GM12892 (cell line): ENCODE results near the gene PLEKHA8.

Source experiments
- POLR2A ChIP-seq: IDR thresholded peaks from 2 replicates; pipeline ENCODE4 v1.6.1; 2011; ENCODE audit warnings: low read depth, low read length, control low read depth
- POLR2AphosphoS5 ChIP-seq: IDR thresholded peaks from 2 replicates; pipeline ENCODE4 v1.6.1; 2011; ENCODE audit warnings: low read depth, low read length, control low read depth
- TAF1 ChIP-seq: IDR thresholded peaks from 2 replicates; pipeline ENCODE4 v1.6.1; 2011; ENCODE audit warnings: low read depth, mild to moderate bottlenecking, control low read depth, low read length, borderline replicate concordance

GRCh38 chr7:30034501-30034900 lies 6.3 kb downstream of the PLEKHA8 start:
- TF ChIP-seq POLR2A (no peak), TAF1 (no peak), POLR2AphosphoS5 (no peak)
